Myocyte (in vitro differentiated cells): ENCODE results near the gene HPS5. TPM values are rescaled to one million over a fixed set of nuclear protein-coding genes. Genes with fewer than 3 reads are reported as not detected.

Experiments used
- DNase-seq: peaks from one replicate; pipeline ENCODE4 v3.0.0-alpha.2; 2012; ENCODE audit warnings: low read depth
- total RNA-seq: library from RNA; depleted of rRNA; stranded (reverse); fragments of >200 nt; gene quantifications from 2 replicates; pipeline ENCODE4 v1.2.3, GENCODE V29; 2014

Gene HPS5
- total RNA-seq, 1 donor from 2014 or later, result 19.5 TPM

- no peak for DNase-seq
Measured at GRCh38 chr11:18236664-18237356, 85.1 kb downstream of the HPS5 start, which contains the start of gene SAA4. Gene SAA4, minus strand, starts transcription at chr11:18236802. Its CDS starts 876 bp downstream, at chr11:18235926.

GRCh38 chr11:18235394-18236334 is 86.3 kb downstream of the HPS5 start:
- DNase-seq, result no peak

GRCh38 chr11:18233912-18234311 is 88.0 kb downstream of the HPS5 start:
- no peak for DNase-seq

- no peak for DNase-seq
Measured at GRCh38 chr11:18230859-18231258, 91.1 kb downstream of the HPS5 start.

GRCh38 chr11:18229501-18229900 is 92.4 kb downstream of the HPS5 start:
- DNase-seq, result no peak

Other genes with a start within 250 kb of the HPS5 start
- gene SAAL1, start 216.1 kb downstream of the HPS5 start, total RNA-seq, result 6.3 and 8.2 TPM in 2 replicates
- not detected in 2 replicates for gene MRGPRX3, start 189.6 kb downstream of the HPS5 start, total RNA-seq
- not detected in 2 replicates for gene MRGPRX4, start 149.3 kb downstream of the HPS5 start, total RNA-seq
- not detected in 2 replicates for gene SAA4, start 85.3 kb downstream of the HPS5 start, total RNA-seq
- not detected in 2 replicates for gene SAA2, start 73.5 kb downstream of the HPS5 start, total RNA-seq
- 0.32 TPM in 1 of 2 replicates, not detected in the other for gene SAA1, start 55.9 kb downstream of the HPS5 start, total RNA-seq
- 70.1 and 77.4 TPM in 2 replicates for gene GTF2H1, start 427 bp upstream of the HPS5 start, total RNA-seq
- gene LDHA, start 72.4 kb upstream of the HPS5 start, total RNA-seq, result 316 and 487 TPM in 2 replicates
- gene LDHC, start 90.2 kb upstream of the HPS5 start, total RNA-seq, result not detected in 2 replicates
- not detected in 2 replicates for gene LDHAL6A, start 133.7 kb upstream of the HPS5 start, total RNA-seq
- 169 and 185 TPM in 2 replicates for gene TSG101, start 204.8 kb upstream of the HPS5 start, total RNA-seq